ENCODE results near the gene SH2D6.
"Not testable (repeated sequence)": the region's sequence is repeated elsewhere in the genome, so short reads cannot be mapped to it uniquely, and the experiment has no call there.

SH2D6 gene

DNA sequence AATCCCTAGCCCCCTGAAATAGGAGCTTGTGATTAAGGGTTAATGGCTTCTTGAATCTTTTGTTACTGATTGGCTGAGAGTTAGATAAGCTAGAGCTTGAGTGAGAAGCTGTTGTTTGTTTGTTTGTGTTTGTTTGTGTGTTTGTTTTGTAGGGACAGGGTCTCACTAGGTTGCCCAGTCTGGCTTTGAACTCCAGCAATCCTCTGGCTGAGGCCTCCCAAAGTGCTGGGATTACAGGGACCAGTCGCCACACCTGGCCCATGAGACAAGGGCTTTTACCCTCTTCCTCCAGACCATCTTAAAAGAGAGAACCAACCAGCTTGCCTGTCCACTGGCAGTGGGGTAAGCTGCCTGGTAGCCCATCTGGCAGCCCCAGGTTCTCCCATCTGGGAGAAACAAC is 58.1 kb downstream of the SH2D6 start:
- TF ChIP-seq ZFX (IDR thresholded peaks at IDR 0.05; ENCODE audit: borderline replicate concordance), result no peak
- TF ChIP-seq, protein P1, sequence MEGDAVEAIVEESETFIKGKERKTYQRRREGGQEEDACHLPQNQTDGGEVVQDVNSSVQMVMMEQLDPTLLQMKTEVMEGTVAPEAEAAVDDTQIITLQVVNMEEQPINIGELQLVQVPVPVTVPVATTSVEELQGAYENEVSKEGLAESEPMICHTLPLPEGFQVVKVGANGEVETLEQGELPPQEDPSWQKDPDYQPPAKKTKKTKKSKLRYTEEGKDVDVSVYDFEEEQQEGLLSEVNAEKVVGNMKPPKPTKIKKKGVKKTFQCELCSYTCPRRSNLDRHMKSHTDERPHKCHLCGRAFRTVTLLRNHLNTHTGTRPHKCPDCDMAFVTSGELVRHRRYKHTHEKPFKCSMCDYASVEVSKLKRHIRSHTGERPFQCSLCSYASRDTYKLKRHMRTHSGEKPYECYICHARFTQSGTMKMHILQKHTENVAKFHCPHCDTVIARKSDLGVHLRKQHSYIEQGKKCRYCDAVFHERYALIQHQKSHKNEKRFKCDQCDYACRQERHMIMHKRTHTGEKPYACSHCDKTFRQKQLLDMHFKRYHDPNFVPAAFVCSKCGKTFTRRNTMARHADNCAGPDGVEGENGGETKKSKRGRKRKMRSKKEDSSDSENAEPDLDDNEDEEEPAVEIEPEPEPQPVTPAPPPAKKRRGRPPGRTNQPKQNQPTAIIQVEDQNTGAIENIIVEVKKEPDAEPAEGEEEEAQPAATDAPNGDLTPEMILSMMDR (IDR thresholded peaks at IDR 0.05), result no peak
- H3K27ac ChIP-seq, result no peak overlapping the region

DNA sequence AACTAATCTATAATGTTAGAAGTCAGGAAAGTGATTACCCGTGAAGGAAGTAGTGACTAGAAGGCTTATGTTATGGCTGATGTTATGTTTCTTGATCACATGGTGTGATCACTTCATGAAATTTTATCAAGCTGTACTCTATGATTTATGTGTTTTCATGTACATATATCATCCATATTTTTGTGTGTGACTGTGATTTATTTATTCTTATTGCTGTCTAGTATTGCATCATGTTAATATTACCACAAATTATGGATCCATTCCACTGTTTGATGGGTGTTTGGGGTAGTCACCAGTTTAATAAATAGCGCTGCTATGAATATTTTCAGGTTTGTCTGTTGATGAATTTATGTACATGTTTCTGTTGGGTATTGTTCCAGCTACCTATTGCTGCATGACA is 59.4 kb downstream of the SH2D6 start:
- no peak overlapping the region for H3K27ac ChIP-seq
- TF ChIP-seq, protein P1 (IDR thresholded peaks at IDR 0.05), result no peak
- TF ChIP-seq ZFX (IDR thresholded peaks at IDR 0.05; ENCODE audit: borderline replicate concordance), result no peak

- no peak overlapping the region for H3K27ac ChIP-seq
- TF ChIP-seq, protein P1 (IDR thresholded peaks at IDR 0.05), result no peak
- TF ChIP-seq ZFX (IDR thresholded peaks at IDR 0.05; ENCODE audit: borderline replicate concordance), result no peak
These were observed 63.6 kb downstream of the SH2D6 start for GRCh38 chr2:85481818-85482777.

DNA sequence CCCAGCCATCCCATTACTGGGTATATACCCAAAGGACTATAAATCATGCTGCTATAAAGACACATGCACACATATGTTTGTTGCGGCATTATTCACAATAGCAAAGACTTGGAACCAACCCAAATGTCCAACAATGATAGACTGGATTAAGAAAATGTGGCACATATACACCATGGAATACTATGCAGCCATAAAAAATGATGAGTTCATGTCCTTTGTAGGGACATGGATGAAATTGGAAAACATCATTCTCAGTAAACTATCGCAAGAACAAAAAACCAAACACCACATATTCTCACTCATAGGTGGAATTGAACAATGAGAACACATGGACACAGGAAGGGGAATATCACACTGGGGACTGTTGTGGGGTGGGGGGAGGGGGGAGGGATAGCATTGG is 66.1 kb downstream of the SH2D6 start:
- H3K27ac ChIP-seq, result not testable (repeated sequence)

- no peak overlapping the region for H3K27ac ChIP-seq
- TF ChIP-seq, protein P1 (IDR thresholded peaks at IDR 0.05), result no peak
- no peak for TF ChIP-seq ZFX (IDR thresholded peaks at IDR 0.05; ENCODE audit: borderline replicate concordance)
These were observed 67.3 kb downstream of the SH2D6 start for GRCh38 chr2:85485815-85486214.

All from 22Rv1 (cell line).